Panc1 (cell line): ENCODE measurements around the gene KLHL11. TPM values are rescaled to one million over a fixed set of nuclear protein-coding genes. Genes with fewer than 3 reads are reported as not detected.

Source experiments
- ATAC-seq: fragments of 200-7000 bp; cut with Tn5 transposase; 2 replicates; pipeline ENCODE4 v1.9.1; 2020; ENCODE audit warnings: mild to moderate bottlenecking, moderate library complexity
- BruUV-seq: library from RNA; stranded (reverse); fragments of 400-500 nt; replicated peaks from 2 replicates; lab custom pipeline; 2021; lab: Mats Ljungman, UMichigan
- CTCF ChIA-PET: fragments of 300-600 bp; sonication (Branson Sonifier 250); formaldehyde crosslinking; loops from one replicate; lab custom pipeline; 2022; ENCODE audit warnings: antibody characterized with exemption; lab: Charles Lee
- POLR2A ChIA-PET: fragments of 300-600 bp; sonication (Branson Sonifier 250); formaldehyde crosslinking; loops from one replicate; lab custom pipeline; 2022; ENCODE audit warnings: antibody characterized with exemption; lab: Charles Lee
- DNase-seq: peaks from one replicate; pipeline ENCODE4 v3.0.0-alpha.2; 2010; ENCODE audit warnings: low read depth, low spot score
- H3K27ac ChIP-seq: 2 replicates; pipeline ENCODE4 v1.5.1; 2011; ENCODE audit warnings: mild to moderate bottlenecking, low read length, inconsistent platforms
- H3K27me3 ChIP-seq: fragments of 200-500 bp; sonication (Bioruptor generic); 2 replicates; pipeline ENCODE4 v1.6.0; 2014; ENCODE audit warnings: low read length, inconsistent platforms; ENCODE audit not compliant: control insufficient read depth, insufficient read depth
- H3K36me3 ChIP-seq: fragments of 200-500 bp; sonication (Bioruptor generic); 2 replicates; pipeline ENCODE4 v1.5.1; 2014; ENCODE audit warnings: inconsistent platforms, mild to moderate bottlenecking, low read length, moderate library complexity; ENCODE audit not compliant: control insufficient read depth, insufficient read depth
- H3K4me1 ChIP-seq: 2 replicates; pipeline ENCODE4 v1.5.1; 2011; ENCODE audit warnings: inconsistent platforms, mild to moderate bottlenecking, low read length, moderate library complexity; ENCODE audit not compliant: control insufficient read depth, insufficient read depth
- H3K4me3 ChIP-seq, 2 experiments: 2 replicates each; pipeline ENCODE4 v1.5.1; 2011 to 2012; ENCODE audit warnings: low read depth in 2 of 2, low read length in 2 of 2, mild to moderate bottlenecking in 2 of 2, inconsistent platforms in 1 of 2, moderate library complexity in 1 of 2
- H3K9me3 ChIP-seq: fragments of 200-500 bp; sonication (Bioruptor generic); 2 replicates; pipeline ENCODE4 v1.5.1; 2014; ENCODE audit warnings: low read depth, mild to moderate bottlenecking, inconsistent platforms, low read length, moderate library complexity; ENCODE audit not compliant: control insufficient read depth, insufficient read depth
- CTCF ChIP-seq: fragments of 450-650 bp; IDR thresholded peaks from 2 replicates; pipeline ENCODE4 v1.5.1; 2017; ENCODE audit warnings: mild to moderate bottlenecking
- POLR2AphosphoS5 ChIP-seq: IDR thresholded peaks from 2 replicates; pipeline ENCODE4 v1.6.1; 2012; ENCODE audit warnings: mild to moderate bottlenecking, low read depth, low read length, moderate library complexity
- REST ChIP-seq, 2 experiments: IDR thresholded peaks; 2 replicates each; pipeline ENCODE4 v1.6.1; 2011 to 2012; ENCODE audit warnings: low read depth in 2 of 2, control low read depth in 1 of 2, low read length in 1 of 2, mild to moderate bottlenecking in 1 of 2, moderate library complexity in 1 of 2; ENCODE audit not compliant: insufficient read depth in 1 of 2
- SIN3A ChIP-seq: IDR thresholded peaks from 2 replicates; pipeline ENCODE4 v1.6.1; 2012; ENCODE audit warnings: low read depth, mild to moderate bottlenecking, low read length, moderate library complexity, borderline replicate concordance; ENCODE audit not compliant: insufficient read depth
- TCF7L2 ChIP-seq: IDR thresholded peaks from 2 replicates; pipeline ENCODE4 v1.6.1; 2011; ENCODE audit warnings: mild to moderate bottlenecking, low read depth, low read length, inconsistent platforms
- in situ Hi-C: cut with HindIII; loops from 2 replicates; pipeline ENCODE4 v1.10.0; 2016; ENCODE audit warnings: low sequenced_read_pairs, low pct_unique_long_range_greater_than_20kb
- intact Hi-C: fragments of 100-400 bp; cut with micrococcal nuclease; formaldehyde crosslinking; loops from one replicate; pipeline ENCODE4 v1.10.0; 2022; ENCODE audit not compliant: unreplicated experiment
- total RNA-seq: library from RNA; stranded (reverse); gene quantifications from one replicate; pipeline ENCODE4 v1.2.1, GENCODE V29; 2021; ENCODE audit not compliant: unreplicated experiment

The KLHL11 gene
- total RNA-seq, 1 experiment from 2014 or later: 12.5 TPM

GRCh38 chr17:41905172-41905571 lies 39.9 kb upstream of the KLHL11 start:
- no peak for TF ChIP-seq TCF7L2
- no peak for TF ChIP-seq SIN3A
- TF ChIP-seq POLR2AphosphoS5: no peak
- ChIA-PET CTCF (no interaction called here), POLR2A (no interaction called here)
- H3K27me3 ChIP-seq: no peaks in the 10 kb centered on the region
- H3K36me3 ChIP-seq: peaks cover 8% of the 10 kb centered on the region
- BruUV-seq: no TSS peak
- ATAC-seq (no peak), DNase-seq (no peak)
- intact Hi-C loops: no loop called here
- H3K4me3 ChIP-seq: no peak overlapping the region
- no peak overlapping the region for H3K27ac ChIP-seq
- in situ Hi-C loops: no loop called here
- no peaks in the 10 kb centered on the region for H3K9me3 ChIP-seq
- no peaks in the 10 kb centered on the region for H3K4me1 ChIP-seq

DNA sequence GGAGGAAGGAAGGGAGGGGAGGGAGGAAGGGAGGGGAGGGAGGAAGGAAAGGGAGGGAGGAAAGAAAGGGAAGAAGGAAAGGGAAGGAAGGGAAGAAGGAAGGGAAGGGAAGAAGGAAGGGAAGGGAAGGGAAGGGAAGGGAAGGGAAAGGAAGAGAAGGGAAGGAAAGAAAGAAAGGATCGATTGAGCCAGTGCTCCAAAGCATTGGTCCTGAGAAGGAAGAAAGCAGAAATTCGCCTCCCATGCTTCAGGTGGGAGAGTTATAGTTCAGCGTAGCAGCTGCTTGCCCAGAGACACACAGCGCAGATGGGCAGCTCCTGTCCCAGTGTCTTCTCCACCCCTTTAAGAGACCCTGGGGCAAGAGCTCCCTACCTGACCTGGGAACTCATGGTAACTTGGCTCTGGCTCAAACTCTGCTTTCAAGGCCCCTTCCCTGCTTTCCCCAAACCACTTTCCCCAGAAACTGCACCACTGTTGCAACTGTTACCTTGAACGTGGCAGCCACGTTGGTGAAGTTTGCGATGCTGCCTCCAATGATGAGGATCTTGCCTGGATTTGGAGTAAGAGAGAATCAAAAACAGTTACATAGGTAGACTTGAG lies 39.1 kb upstream of the KLHL11 start:
- Histone ChIP-seq H3K9me3 (no peaks in the 10 kb centered on the region), H3K36me3 (peaks cover 8% of the 10 kb centered on the region), H3K27ac (no peak overlapping the region), H3K27me3 (no peaks in the 10 kb centered on the region), H3K4me3 (no peak overlapping the region), H3K4me1 (no peaks in the 10 kb centered on the region)
- in situ Hi-C loops: no loop called here
- ChIA-PET CTCF (no interaction called here), POLR2A (no interaction called here)
- intact Hi-C loops: no loop called here
- no TSS peak for BruUV-seq
- DNase-seq: no peak
- TF ChIP-seq CTCF (no peak), SIN3A (no peak), POLR2AphosphoS5 (no peak), TCF7L2 (no peak), REST (IDR thresholded peaks at IDR 0.05; ENCODE audit: insufficient read depth in 1 of 2, low read depth in 2 of 2, low read length in 1 of 2) (no peak)
- no peak for ATAC-seq

DNA sequence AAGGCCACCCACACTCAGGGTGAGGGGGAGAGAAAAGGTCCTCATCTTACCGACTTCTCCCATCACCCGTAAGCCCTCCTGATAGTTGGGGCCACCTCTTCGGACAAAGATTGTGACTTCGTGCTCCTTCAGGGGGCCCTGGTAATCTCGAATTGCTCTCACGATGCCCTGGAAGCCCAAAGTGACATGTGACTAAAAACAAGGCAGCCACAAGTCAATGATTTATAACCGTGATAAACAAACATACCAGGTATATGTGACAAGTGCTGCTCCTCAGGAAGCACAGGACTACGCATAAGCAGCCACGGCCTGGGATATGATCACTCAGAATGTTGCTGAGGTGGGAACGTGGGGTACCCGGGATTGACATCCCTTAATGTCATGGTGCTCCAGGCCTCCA lies 36.4 kb upstream of the KLHL11 start:
- H3K4me3 ChIP-seq: no peak overlapping the region
- ATAC-seq (no peak), DNase-seq (no peak)
- no peaks in the 10 kb centered on the region for H3K27me3 ChIP-seq
- no peak overlapping the region for H3K27ac ChIP-seq
- POLR2A ChIA-PET: no interaction called here
- H3K36me3 ChIP-seq: peaks cover 6% of the 10 kb centered on the region
- no peak for TF ChIP-seq REST (IDR thresholded peaks at IDR 0.05; ENCODE audit: insufficient read depth in 1 of 2, low read depth in 2 of 2, low read length in 1 of 2)
- CTCF ChIA-PET: no interaction called here
- BruUV-seq: no TSS peak
- H3K4me1 ChIP-seq: no peaks in the 10 kb centered on the region
- H3K9me3 ChIP-seq: no peaks in the 10 kb centered on the region
- in situ Hi-C loops (no loop called here), intact Hi-C loops (no loop called here)
